HCT116 (cell line): ENCODE measurements around the gene DHX16. TPM values are rescaled to one million over a fixed set of nuclear protein-coding genes. Genes with fewer than 3 reads are reported as not detected.
"Not testable (repeated sequence)": the region's sequence is repeated elsewhere in the genome, so short reads cannot be mapped to it uniquely, and the experiment has no call there.

ENCODE experiments used
- ATAC-seq: fragments of 200-7000 bp; cut with Tn5 transposase; 2 replicates; pipeline ENCODE4 v1.9.1; 2020; ENCODE audit warnings: mild to moderate bottlenecking, moderate library complexity
- BruUV-seq: library from RNA; stranded (reverse); fragments of 400-500 nt; replicated peaks from 2 replicates; lab custom pipeline; 2021; lab: Mats Ljungman, UMichigan
- CTCF ChIA-PET: fragments of 300-600 bp; sonication (Branson Sonifier 250); formaldehyde crosslinking; loops from one replicate; lab custom pipeline; 2021; ENCODE audit warnings: antibody characterized with exemption; lab: Charles Lee
- POLR2A ChIA-PET: fragments of 300-600, 350-600 bp; sonication (Branson Sonifier 250); formaldehyde crosslinking; loops from one replicate; lab custom pipeline; 2021; ENCODE audit warnings: antibody characterized with exemption; lab: Charles Lee
- RAD21 ChIA-PET, 2 experiments: fragments of 300-600 bp; sonication (Branson Sonifier 250); formaldehyde crosslinking; loops; one replicate each; lab custom pipeline; 2023; ENCODE audit warnings: low total read pairs in 2 of 2; ENCODE audit not compliant: uncharacterized antibody in 2 of 2, unreplicated experiment in 2 of 2, low non-redundant PET in 1 of 2; lab: Charles Lee
- DNase-seq: peaks from one replicate; pipeline ENCODE4 v3.0.0-alpha.2; 2010; ENCODE audit warnings: low read depth, low spot score
- H2AFZ ChIP-seq: fragments of 200-600 bp; shearing (Covaris generic), sonication (generic); 2 replicates; pipeline ENCODE4 v1.6.1; 2017; ENCODE audit warnings: low read depth, mixed run types, mixed read lengths, antibody characterized with exemption, low read length; ENCODE audit not compliant: poor library complexity, severe bottlenecking
- H3K27ac ChIP-seq: 2 replicates; pipeline ENCODE4 v1.5.1; 2012; ENCODE audit warnings: low read depth, low read length
- H3K27me3 ChIP-seq: fragments of 200-600 bp; sonication (generic); 2 replicates; pipeline ENCODE4 v1.6.1; 2016; ENCODE audit warnings: mixed run types, low read length, mixed read lengths; ENCODE audit not compliant: insufficient read depth
- H3K36me3 ChIP-seq, 2 experiments: fragments of 200-500 bp in 1 of 2; fragments of 200-600 bp in 1 of 2; sonication (Bioruptor generic) in 1 of 2; sonication (generic) in 1 of 2; 2 replicates each; pipeline versions ENCODE4 v1.5.1 to v1.6.1; 2014 to 2016; ENCODE audit warnings: low read length in 2 of 2, inconsistent platforms in 1 of 2, mixed read lengths in 1 of 2, mixed run types in 1 of 2; ENCODE audit not compliant: insufficient read depth in 2 of 2, control insufficient read depth in 1 of 2
- H3K4me1 ChIP-seq, 2 experiments: fragments of 200-600 bp in 1 of 2; sonication (generic) in 1 of 2; 2 replicates each; pipeline versions ENCODE4 v1.5.1 to v1.6.1; 2012 to 2017; ENCODE audit warnings: low read length in 2 of 2, inconsistent platforms in 1 of 2, mild to moderate bottlenecking in 1 of 2, mixed read lengths in 1 of 2, mixed run types in 1 of 2, moderate library complexity in 1 of 2; ENCODE audit not compliant: insufficient read depth in 2 of 2, control insufficient read depth in 1 of 2
- H3K4me2 ChIP-seq: fragments of 200-600 bp; sonication (generic); 2 replicates; pipeline ENCODE4 v1.6.1; 2017; ENCODE audit warnings: mixed run types, low read length, mixed read lengths
- H3K4me3 ChIP-seq, 2 experiments: fragments of 200-600 bp in 1 of 2; sonication (generic) in 1 of 2; replicated peaks in 1 of 2; 2 replicates each; pipeline ENCODE4 v1.5.1; 2011 to 2016; ENCODE audit warnings: low read length in 2 of 2, control low read depth in 1 of 2, low read depth in 1 of 2, mild to moderate bottlenecking in 1 of 2, mixed read lengths in 1 of 2, mixed run types in 1 of 2
- H3K79me2 ChIP-seq: fragments of 200-600 bp; sonication (generic); 2 replicates; pipeline ENCODE4 v1.6.1; 2017; ENCODE audit warnings: mild to moderate bottlenecking, mixed run types, low read length, moderate library complexity, mixed read lengths; ENCODE audit not compliant: insufficient read depth
- H3K9ac ChIP-seq: fragments of 200-600 bp; sonication (generic); 2 replicates; pipeline ENCODE4 v1.6.1; 2016; ENCODE audit warnings: low read length, mixed read lengths
- H3K9me2 ChIP-seq: fragments of 200-600 bp; sonication (generic), shearing (Covaris generic); 2 replicates; pipeline ENCODE4 v1.6.1; 2017; ENCODE audit warnings: mixed run types, mild to moderate bottlenecking, moderate library complexity; ENCODE audit not compliant: insufficient read depth
- H3K9me3 ChIP-seq, 2 experiments: fragments of 200-500 bp in 1 of 2; fragments of 200-600 bp in 1 of 2; sonication (Bioruptor generic) in 1 of 2; sonication (generic) in 1 of 2; 2 replicates each; pipeline ENCODE4 v1.6.1; 2014 to 2017; ENCODE audit warnings: low read length in 2 of 2, mixed read lengths in 2 of 2, inconsistent platforms in 1 of 2, low read depth in 1 of 2, mild to moderate bottlenecking in 1 of 2, mixed run types in 1 of 2, moderate library complexity in 1 of 2; ENCODE audit not compliant: control insufficient read depth in 1 of 2, insufficient read depth in 1 of 2
- H4K20me1 ChIP-seq: fragments of 200-600 bp; sonication (generic), shearing (Covaris generic); 2 replicates; pipeline ENCODE4 v1.6.1; 2017; ENCODE audit warnings: mixed run types, mild to moderate bottlenecking, moderate library complexity; ENCODE audit not compliant: insufficient read depth
- EGR1 ChIP-seq: IDR thresholded peaks from 2 replicates; pipeline ENCODE4 v1.6.1; 2012; ENCODE audit warnings: low read depth
- EZH2phosphoT487 ChIP-seq: fragments of 200-600 bp; IDR thresholded peaks from 2 replicates; pipeline ENCODE4 v1.6.1; 2018; ENCODE audit warnings: antibody characterized with exemption, borderline replicate concordance
- JUND ChIP-seq: IDR thresholded peaks from 2 replicates; pipeline ENCODE4 v1.6.1; 2012
- SRF ChIP-seq: IDR thresholded peaks from 2 replicates; pipeline ENCODE4 v1.6.1; 2012; ENCODE audit warnings: low read depth
- ZFX ChIP-seq: fragments of 450-650 bp; IDR thresholded peaks from 2 replicates; pipeline ENCODE4 v1.6.1; 2017
- intact Hi-C: fragments of 100-400 bp; cut with micrococcal nuclease; formaldehyde crosslinking; loops from 2 replicates; pipeline ENCODE4 v1.10.0; 2022
- total RNA-seq: library from RNA; stranded (reverse); gene quantifications from one replicate; pipeline ENCODE4 v1.2.1, GENCODE V29; 2021; ENCODE audit not compliant: unreplicated experiment
- TF ChIP-seq, protein P1 (sequence below): IDR thresholded peaks from 2 replicates; pipeline ENCODE4 v1.6.1; 2012

Gene DHX16
- total RNA-seq, 1 experiment from 2014 or later, result 46.0 TPM

DNA sequence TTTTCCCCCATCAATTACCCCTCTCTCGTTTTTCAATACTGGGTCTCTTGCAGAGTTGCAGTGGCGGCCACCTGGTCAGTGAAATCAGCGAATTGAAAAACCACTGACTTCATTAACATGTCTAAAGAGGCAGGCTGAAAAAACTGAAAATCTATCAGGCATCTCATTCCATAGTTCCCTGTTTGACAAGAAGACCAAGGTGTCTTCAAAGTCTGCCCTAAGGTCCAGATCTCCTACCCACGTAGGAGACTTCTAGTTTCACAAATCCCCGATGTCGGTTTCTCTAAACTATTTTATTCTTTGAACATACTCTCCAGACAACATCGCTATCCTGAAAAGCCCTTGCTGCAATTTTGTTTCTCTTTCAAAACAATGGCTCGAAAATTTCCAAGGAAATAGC, 46.5 kb upstream of the DHX16 start (continued):
- TF ChIP-seq EZH2phosphoT487, result no peak
- TF ChIP-seq, protein P1, sequence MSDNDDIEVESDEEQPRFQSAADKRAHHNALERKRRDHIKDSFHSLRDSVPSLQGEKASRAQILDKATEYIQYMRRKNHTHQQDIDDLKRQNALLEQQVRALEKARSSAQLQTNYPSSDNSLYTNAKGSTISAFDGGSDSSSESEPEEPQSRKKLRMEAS, result no peak
- no peak for TF ChIP-seq EGR1
- no peak for TF ChIP-seq JUND
- TF ChIP-seq SRF, result no peak
- no peak for TF ChIP-seq ZFX

DNA sequence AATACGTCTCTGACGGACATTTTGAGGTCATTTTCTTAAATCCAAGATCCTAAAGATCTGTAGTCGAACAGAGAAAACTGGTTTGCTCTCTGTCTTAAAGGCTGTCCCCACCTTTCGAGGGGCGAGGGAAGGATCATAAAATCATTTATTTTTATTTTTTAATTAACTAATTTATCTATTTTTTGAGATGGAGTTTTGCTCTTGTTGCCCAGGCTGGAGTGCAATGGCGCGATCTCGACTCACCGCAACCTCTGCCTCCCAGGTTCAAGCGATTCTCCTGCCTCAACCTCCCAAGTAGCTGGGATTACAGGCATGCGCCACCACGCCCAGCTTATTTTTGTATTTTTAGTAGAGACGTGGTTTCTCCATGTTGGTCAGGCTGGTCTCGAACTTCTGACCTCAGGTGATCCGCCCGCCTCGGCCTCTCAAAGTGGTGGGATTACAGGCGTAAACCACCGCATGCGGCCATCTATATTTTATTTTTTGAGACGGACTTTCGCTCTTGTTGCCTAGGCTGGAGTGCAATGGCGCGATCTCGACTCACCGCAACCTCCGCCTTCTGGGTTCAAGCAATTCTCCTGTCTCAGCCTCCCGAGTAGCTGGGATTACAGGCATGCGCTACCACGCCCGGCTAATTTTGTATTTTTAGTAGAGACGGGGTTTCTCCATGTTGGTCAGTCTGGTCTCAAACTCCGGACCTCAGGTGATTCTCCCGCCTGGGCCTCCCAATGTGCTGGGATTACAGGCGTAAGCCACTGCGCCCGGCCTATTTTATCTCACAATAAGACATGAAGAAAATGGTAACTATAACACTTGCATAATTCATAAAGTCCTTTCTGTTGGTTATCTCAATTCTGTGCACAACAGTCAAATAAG, 45.3 kb upstream of the DHX16 start:
- POLR2A ChIA-PET, result interaction anchor here (0.6 to 3.0 kb wide), 17 partner anchors 10 to 105 kb away, joined by 3 to 25 read pairs (median 6); partner anchors contain the start of genes IER3, MRPS18B and NRM
- RAD21 ChIA-PET, result interaction anchor here in 1 of 2 experiments (0.7 kb wide), 1 partner anchor 36 kb away, joined by 4 read pairs; no protein-coding TSS in a partner anchor
- H3K4me1 ChIP-seq, result peaks cover 9 to 50% of the 10 kb centered on the region in 2 experiments
- H3K9me3 ChIP-seq, H3K27me3 ChIP-seq, H2AFZ ChIP-seq, ATAC-seq, H4K20me1 ChIP-seq, DNase-seq, H3K9me2 ChIP-seq: not testable (repeated sequence)
- peaks cover 52% of the 10 kb centered on the region for H3K79me2 ChIP-seq
- H3K4me3 ChIP-seq, result peak overlapping the region; percentile 64 to 66
- CTCF ChIA-PET, result interaction anchor here (1.0 to 5.7 kb wide), 5 partner anchors 13 to 46 kb away, joined by 4 to 45 read pairs (median 10); partner anchors contain the start of gene DHX16
- intact Hi-C loops, result loop anchor here (1.0 to 5.0 kb wide), 2 partner anchors 28 to 161 kb away; partner anchors contain the start of genes GNL1, NRM and PRR3
- peak overlapping the region; percentile 100 for H3K9ac ChIP-seq
- BruUV-seq, result TSS peak; percentile 25
- peak overlapping the region; percentile 89 for H3K27ac ChIP-seq
- peaks cover 10 to 26% of the 10 kb centered on the region in 2 experiments for H3K36me3 ChIP-seq
- H3K4me2 ChIP-seq, result peak overlapping the region; percentile 96
